Inflammatory macrophage treated with lipopolysaccharide for 1 hour (primary cell): ENCODE measurements around the gene MCM8.
"Not testable (repeated sequence)": the region's sequence is repeated elsewhere in the genome, so short reads cannot be mapped to it uniquely, and the experiment has no call there.

Source experiments
- DNase-seq, 2 donors: peaks; one replicate each; pipeline ENCODE4 v3.0.0-alpha.2; 2020 to 2022

The MCM8 gene

DNA sequence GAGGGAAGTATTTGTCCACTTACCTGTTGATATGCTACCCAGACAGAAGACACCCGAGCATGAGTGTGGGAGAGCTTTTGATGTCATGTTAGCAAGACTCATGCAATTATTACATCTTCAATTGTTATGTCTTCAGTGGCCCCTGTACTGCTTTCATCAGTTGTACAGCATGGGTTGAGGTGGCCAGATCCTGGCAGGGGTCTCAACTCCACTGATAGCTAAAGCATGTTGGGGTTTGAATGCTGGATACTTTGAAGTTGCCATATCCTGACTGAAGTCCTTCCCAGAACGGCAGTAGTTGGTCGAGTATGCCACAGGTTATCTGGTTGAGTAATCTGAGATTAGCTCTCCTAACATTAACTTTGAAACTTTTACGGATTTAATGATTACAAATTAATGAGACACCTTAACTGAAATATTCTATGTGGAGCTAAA, 56.7 kb downstream of the MCM8 start:
- DNase-seq = peak in 1 of 2 donors; percentile 21

DNA sequence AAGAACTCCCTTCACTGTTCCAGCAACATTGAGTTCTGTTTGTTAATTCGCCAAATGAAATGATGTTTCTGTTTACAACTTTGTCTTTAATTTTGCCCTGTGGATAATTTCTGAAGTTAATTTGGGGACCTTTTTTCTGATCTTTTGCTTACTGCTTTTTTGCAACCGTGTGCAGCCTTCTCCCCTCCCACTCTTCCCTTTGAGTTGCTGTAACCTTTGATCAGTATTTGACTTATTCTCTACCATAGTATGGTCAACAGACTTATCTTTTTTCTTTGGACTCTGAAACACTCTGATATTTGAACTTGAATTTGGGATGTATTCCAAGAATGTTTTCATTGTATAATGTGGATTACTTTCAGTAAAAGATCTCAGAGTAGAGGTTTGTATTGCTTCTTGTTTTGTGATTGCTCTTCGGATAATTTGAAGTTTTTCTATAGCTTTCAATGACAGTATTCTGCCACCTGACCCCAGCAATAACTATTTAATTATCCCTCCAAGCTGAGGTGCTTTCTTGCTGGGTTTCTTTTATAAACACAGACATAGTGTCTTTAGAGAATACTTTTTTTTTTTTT, 57.2 kb downstream of the MCM8 start:
- DNase-seq = peak; percentile 8 to 9

DNA sequence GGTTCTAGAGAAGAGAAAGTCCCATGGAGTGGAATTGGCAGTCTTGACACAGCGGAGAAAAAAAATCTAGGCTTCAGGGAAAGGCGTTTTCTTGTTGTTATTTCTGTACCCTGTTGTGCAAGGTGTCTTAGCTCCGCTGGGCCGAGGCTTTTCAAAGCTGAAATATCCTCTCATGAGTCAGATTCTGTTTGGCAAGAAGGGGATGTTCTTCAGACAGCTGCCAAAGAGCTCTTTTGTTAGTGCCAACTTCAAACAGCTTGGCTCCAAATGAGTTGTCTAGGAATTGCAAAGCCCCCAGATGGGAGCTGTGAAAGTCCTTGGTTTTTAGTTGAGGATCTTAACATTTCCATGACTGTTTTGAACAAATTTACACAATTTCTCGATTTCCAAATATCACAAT, 57.8 kb downstream of the MCM8 start:
- DNase-seq = peak; percentile 93 to 95

DNA sequence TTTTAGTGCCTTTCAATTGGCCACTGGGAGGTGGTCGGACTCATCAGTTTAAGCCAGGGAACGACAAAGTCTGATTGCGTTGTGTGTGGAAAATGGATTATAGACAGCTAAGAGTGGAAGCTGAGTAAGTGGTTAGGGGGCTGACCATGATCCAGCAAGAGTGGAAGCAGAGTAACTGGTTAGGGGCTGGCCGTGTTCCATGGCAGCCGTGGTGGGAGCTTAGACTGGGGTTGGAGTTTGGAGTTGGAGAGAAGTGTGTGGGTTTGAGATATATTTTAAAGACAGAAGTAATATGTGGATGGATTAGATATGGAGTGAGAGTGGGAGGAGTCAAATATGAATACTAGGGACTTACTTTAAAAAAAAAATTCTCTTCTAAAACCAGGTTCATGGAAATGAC, 61.7 kb downstream of the MCM8 start:
- DNase-seq = no peak

DNA sequence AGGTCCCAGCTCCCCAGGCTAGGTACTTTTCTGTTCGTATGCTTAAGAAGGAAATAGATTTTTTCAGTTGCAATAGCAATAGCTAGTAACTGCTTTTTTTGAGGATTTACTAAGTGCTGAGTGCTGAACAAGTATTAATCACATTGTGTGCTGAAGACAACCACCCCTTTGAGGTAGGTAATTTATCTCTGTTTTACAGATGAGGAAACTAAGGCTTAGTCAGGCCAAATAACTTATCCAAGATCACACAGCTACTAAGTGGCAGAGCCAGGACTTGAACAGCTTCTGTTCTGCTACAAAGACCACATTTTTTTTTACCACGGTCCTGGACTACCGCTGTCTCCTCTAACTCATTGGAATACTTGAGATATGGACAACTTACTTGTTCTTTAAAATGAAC, 63.6 kb downstream of the MCM8 start:
- no peak for DNase-seq

DNA sequence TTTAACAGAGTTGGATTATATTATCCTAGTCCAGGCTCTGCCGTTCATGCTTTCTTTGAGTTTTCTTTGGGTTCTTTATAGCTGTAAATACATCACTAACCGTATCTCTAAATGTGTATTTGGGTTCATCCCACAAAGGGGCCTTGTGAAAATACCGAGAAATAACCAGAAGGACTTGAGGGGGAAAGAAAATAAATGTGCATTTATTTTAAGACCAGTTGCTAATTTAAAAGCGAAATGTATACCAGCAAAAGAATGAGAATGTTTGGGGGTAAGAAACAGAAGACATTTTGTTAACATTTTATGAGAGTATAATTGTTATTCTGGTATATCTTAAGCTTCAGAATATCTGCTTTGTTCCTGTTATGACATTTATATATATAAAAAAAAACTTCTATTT, 64.5 kb downstream of the MCM8 start:
- DNase-seq = no peak

DNA sequence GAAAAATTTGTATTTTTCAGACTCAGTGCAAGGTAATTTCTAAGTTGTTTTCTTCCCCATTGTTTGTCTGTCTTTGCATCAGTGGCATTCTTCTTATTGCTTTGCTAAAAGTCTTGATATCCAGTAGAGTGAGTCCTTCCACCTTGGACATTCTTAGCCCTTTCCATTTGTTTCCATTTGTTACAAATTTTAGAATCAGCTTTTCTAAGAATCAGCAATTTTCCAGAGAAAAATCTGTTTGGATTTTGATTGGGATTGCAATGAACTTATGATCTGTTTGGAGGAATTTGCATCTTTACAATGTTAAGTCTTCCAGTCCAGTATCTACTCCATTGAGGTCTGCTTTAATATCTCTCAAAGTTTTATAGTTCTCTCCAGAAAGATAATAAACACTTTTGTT, 67.0 kb downstream of the MCM8 start:
- DNase-seq = no peak

DNA sequence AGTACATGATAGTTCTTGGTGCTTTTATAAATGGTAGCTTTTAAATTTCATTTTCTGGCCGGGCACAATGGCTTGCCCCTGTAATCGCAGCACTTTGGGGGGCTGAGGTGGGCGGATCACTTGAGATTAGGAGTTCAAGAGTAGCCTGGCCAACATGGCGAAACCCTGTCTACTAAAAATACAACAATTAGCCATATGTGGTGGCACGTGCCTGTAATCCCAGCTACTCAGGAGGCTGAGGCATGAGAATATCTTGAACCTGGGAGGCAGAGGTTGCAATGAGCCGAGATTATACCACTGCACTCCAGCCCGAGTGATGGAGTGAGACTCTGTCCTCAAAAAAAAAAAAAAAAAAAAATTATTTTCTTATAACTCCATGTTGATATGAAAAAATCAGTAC, 67.4 kb downstream of the MCM8 start:
- no peak for DNase-seq

DNA sequence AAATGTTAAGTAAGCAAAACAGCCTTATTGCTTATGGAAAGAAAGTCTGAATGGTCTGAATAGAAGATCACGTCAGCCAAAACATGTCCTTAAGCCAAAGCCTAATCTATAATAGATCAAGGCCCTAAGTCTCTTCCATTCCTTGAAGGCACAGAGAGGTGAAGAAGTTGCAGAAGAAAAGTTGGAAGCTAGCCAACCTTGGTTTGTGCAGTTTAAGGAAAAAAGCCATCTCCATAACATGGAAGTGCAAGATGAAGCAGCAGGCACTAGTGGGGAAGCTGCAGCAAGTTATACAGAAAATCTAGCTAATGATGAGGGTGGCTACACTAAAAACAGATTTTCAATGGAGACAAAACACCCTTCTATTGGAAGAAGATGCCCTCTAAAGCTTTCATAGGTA, 74.3 kb downstream of the MCM8 start:
- DNase-seq = peak in 1 of 2 donors; percentile 11

DNA sequence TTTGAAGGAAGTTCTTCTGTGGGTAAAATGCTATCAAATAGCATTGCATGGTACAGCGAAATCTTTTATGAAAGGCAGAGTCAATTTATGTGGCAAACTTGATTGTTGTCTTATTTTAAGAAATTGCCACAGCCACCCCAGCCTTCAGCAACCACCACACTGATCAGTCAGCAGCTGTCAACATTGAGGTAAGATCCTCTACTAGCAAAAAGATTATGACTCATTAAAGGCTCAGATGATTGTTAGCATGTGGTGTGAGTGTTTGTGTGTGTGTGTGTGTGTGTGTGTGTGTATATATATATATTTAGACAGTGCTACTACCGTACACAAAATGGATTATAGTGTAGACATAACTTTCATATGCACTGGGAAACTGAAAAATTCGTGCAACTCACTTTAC, 75.6 kb downstream of the MCM8 start:
- peak in 1 of 2 donors; percentile 51 for DNase-seq

DNA sequence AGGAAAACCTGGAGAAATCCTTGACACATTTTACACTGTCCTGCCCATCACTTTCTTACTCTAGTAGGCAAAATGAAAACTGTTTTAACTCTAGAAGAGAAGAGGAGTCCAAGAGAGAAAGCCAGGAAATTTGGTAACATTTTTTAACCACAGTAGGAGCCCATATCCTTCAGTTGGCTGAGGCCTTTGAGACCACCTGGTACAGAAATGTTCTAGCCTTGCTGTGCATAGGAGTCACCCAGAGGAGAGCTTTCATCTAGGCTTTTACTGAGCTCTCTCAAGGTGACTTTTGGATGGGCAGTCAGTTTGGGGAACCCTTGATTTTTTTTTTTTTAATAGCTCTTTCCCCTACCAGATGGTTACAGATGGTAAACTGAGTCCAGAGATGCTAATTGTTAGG, 78.4 kb downstream of the MCM8 start:
- no peak for DNase-seq

DNA sequence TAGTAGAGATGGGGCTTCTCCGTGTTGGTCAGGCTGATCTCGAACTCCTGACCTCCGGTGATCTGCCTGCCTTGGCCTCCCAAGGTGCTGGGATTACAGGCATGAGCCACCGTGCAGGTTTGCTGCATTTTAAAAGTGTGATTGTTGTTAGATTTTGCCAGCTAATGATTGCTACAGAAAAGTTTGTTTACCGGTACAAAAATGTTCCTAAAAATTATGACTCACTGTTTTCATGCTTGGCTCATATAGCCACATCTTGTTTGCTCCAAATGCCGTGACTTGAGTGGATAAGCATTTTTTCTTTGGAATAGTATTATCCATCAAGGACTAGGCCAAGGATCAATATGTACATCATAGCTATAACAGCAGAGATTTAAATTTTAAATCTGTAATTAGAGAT, 79.1 kb downstream of the MCM8 start:
- no peak for DNase-seq

DNA sequence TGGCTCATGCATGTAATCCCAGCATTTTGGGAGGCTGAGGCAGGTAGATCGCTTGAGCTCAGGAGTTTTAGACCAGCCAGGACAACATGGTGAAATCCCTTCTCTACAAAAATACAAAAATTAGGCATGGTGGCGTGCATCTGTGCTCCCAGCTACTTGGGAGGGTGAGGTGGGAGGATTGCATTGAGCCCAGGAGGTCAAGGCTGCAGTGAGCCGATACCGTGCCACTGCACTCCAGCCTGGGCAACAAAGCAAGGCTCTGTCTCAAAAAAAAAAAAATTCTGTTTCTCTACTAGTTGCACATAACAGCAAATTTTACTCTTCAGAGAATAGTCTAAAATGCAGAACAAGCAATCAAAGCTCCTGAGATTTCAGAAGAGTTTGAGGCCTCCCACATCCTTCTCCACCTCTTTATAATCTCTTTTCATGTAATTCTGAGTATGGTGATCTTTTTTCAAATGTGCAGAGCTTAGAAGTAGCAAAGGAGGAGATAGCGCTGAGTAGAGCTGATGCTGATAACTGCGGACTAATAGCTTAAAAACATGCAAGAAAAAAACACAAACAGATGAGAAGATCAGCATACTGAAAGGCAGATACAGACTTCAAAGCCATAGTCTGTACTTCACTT, 80.1 kb downstream of the MCM8 start:
- no peak for DNase-seq

DNA sequence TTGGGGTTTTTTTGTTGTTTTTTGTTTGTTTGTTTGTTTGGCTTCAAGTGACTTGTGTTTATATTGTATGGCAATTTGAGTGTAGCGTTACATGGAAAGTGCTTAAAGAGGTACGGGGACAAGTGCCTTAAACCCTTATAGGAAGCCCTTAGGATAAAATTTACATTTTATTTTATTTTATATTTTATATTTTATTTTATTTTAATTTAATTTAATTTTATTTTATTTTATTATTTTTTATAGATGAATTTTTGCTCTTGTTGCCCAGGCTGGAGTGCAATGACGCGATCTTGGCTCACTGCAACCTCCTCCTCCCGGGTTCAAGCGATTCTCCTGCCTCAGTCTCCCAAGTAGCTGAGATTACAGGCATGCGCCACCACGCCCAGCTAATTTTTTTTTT, 82.5 kb downstream of the MCM8 start:
- not testable (repeated sequence) for DNase-seq

DNA sequence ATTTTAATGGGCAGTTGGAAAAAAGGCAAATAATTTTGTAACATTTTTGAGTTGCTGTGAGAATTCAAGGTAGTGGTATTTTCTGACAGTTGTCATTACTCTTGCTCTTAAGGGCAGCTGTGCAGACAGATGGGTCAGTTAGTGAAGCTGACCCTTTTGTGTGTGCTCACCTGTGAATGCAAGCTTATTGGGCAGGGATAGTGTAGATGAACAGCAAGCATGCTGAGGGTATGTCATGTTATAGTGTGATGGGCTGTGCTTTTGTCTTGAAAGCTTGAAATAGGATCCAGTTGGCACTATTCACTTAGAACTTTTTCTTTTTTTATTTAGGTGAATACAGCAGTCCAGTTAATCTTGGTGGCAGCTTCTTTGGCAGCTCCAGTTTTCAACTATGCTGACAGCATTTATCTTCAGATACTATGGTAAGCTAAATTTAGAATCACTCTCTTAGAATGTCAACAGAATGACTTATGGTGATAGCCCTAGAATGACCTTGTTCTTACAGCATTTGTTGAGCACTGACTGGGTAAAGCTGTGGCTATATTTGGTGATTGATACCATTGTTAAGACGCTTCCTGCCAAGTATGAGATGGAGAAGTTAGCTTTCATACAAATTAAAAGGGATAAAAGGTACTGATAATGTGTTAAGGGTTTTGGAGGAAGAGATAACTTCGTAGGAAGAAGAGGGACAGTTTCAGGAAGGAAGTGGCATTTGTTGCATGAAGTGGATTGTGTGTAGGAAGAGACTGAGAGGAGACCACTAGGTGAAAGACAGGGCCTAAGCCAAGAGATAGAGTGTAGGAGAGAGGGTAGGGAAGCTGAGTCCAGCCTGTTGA, 83.9 kb downstream of the MCM8 start:
- no peak for DNase-seq

DNA sequence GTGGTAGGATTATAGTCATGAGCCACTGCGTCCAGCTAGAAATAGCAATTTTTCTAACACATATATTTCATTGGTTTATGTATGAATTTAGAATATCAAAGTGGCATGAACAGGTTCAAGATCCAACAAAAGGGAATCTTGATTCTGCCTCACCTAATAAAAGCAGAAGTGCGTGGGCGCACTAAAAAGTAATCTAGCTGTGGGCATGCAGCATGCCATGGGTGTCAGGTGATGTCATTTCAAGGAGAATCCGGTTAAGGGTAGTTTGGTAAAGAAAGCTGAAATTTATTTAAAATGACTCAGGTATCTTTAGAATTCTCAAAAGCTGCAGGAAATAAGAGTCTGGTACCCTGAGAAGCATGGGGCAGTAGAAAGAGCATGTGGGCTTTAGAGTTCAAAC, 85.8 kb downstream of the MCM8 start:
- no peak for DNase-seq

DNA sequence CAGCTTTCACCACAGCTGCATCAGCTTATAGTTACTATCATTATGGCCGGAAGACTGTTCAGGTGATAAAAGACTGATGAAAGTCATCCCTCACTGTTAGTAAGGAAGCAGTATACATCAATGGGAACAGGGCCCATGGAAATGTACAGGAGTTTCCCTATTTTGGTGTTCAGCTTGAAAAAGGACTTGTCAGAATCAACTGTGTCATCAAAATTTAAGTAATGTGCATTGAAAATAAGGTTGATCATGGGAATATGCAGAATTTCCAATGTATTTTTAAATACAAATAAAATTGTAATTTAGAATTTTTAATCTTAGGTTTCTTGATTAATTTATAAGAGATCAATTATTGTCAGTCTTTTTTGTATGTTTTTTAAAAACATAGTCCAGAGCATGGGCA, 86.6 kb downstream of the MCM8 start:
- no peak for DNase-seq

DNA sequence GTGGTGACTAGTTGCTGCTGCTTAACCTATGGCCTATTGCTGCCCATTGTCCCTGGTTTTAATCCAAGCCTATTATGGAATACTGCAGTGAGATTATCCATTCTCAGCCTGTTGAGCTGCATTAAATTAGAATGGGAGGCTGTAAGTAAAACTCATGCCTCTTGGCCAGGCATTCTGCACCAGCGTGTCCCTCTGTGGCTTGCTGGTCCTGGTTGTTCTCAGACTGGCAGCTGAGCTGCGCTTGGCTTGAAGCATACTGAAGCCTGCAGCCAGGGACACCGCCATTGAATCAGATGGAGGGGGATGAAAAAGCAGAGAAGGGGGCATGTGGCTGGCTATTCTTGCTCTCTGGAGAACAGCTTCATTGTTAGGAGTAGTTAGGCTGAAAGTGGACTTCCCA, 87.8 kb downstream of the MCM8 start:
- no peak for DNase-seq

DNA sequence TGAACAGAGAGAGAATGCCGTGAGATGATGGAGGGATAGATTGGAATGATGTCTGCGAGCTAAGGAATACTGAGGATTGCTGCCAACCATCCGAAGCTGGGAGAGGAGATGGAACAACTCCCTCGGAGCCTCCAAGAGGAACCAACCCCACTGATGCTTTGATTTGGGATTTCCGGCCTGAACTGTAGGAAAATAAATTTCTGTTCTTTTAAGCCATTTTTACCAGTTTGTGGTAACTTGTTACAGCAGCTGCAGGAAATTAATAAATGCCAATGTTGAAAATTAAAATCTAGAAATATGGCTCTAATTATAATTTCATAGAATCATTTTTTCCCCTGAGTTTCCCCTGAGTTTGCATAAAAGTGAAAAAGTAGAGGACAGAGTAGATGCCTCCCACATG, 89.3 kb downstream of the MCM8 start:
- DNase-seq = no peak

DNA sequence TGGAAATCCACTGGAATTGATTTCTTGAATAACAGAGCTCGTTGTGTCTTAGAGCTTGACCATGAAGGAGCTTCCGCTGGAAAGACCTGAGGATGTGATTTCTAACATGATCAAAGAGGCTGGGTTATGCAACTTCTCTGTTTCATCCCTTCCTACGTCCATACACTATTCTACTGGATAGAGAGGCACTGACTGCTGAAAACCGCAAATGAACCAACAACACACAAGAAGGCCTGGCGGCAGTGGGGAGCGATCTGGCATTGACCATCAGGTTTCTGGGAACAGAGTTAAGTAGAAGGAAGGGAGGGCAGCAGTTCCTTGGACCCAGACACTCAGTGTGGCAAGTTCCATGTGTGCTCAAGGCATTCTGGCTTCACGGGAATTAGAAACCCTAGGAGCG, 90.1 kb downstream of the MCM8 start:
- no peak for DNase-seq

DNA sequence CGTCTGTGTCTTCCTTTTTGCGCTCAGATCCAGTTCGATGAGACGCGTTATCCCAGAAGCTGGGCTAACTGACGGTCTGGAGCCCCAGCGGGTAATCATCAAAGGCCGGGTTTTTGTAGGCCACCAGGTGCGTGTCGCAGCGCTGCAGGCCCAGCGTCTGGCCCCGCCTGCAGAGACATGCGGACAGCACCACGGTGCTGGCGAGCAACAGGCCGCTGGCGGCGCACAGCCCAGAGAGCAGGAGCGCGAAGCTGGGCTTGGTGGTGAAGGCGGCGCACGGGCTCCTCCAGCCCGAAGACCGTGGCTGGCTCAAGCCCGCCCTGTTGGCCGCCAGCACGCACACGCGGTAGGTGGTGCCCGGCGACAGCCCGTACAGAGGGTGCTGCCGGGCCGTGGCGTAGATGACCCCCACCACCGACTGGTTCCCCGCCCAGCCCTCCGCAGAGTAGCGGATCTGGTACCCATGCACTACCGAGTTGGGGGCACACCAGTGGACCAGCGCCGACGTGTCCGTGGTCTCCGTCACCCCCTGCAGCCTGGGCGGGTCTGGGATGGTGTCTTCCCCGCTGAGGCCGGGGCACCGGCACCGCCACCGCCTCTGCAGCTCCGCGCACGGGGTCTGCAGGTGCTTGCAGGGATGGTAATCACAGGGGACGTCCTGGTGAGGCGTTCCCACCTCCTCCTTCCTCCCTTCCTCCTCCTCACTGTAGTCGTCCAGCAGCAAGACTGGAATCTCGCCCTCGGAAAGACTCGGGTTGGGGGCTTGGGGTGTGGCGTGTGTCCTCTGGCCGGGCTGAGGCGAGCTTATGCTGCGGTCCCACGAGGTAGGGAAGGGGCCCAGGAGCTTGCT, 90.7 kb downstream of the MCM8 start:
- DNase-seq = no peak

DNA sequence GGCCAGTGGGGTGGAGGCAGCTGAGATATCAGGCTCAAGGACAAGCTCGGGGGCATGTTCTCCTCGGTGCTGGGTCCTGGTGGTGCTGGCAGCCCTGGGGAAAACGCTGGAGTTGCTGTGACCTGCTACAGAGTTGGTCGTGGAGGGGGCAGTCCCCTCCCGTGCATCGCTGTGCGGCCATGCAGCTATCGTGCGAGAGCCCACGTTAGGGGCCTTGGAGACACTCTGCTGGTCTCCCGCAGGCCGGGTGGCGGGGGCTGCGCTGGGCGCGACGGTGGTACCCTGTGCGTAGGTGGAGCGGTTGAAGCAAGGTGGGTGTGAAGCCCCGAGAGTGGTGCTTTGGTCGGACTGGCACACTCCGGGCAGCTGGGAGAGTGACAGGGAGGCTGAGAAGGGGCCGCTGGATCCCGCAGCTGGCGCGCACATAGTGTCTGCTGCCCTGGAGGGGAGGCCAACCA, 91.4 kb downstream of the MCM8 start:
- no peak for DNase-seq

DNA sequence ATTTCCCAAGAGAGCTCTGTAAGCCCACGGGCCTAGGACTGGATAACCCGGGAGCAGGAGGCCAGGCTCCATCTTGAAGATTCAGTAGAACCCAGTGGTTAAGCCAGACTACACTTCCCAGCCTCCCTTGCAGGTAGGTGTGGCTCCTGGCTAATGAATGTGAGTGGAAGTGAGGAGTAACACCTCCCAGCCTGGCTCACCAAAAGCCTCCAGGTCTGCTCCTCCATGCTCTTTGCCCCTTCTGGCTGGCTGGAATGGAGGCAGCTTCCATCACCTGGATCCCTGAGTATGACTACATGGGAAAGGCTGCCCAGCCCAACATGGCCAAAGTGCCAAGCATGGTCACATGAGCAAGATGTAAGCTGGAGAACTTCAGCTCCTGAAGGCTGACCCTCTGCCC, 93.7 kb downstream of the MCM8 start:
- no peak for DNase-seq
